Bronchus fibroblast of lung (primary cell): ENCODE measurements around the gene HMX1. TPM values are rescaled to one million over a fixed set of nuclear protein-coding genes. Genes with fewer than 3 reads are reported as not detected.

ENCODE experiments used
- total RNA-seq: library from RNA; depleted of rRNA; stranded (reverse); fragments of >200 nt; gene quantifications from 2 replicates; pipeline ENCODE4 v1.2.3, GENCODE V29; 2015

HMX1 gene
- not detected in 2 replicates for total RNA-seq

DNA sequence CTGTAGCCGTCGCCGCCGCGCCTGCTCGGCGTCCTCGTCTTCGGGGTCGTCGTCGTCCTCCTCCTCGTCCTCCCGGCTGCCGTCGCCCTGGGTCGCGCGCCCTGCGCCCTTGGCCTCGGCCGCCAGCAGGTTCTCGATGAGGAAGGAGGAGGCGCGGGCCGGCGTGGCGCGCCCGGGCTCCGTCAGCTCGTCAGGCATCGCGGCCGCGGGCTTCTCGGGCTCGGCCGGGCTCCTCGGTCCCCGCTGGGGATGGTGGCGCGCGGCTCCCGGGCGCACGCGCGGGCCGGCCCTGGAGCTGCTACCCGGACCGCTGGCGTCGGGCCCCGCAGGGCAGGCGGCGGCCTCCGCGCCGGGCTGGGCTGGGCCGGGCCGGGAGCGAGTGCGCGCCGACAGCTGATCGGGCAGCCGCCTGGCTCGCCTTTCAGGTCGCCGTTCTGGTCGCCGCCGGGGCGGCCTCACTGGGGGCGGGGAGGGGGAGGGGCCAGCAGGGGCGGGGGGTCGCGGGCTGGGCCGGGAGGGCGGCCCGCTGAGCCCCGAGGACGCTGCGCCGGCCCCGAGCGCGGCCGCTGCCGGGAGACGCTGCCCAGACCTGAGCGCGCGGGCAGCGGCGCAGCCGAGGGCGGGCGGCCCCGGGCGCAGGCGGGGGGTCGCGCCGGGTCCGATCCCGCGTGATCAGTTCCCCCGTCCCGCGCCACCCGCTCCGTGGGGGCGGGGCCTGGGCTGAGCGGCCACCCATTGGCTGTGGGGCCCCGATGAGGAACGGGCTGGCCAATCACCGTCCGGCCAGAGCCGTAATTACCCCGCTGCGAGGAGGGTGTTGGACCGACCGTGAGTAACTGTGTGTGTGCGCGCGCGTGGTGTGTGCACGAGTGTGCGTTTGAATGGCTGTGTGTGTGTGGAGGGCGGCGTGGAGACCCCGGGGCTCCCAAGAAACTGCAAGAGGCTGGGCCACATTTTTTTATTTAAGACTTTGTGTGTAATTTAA is at the start of gene HMX1:
Gene HMX1, minus strand, starts transcription at position 423 of the 985 bp plus-strand sequence. Its CDS starts 225 bp downstream, at position 198.

